Progenitor cell of endocrine pancreas (in vitro differentiated cells): ENCODE measurements around the gene SH2D6. TPM values are rescaled to one million over a fixed set of nuclear protein-coding genes. Genes with fewer than 3 reads are reported as not detected.
"Not testable (repeated sequence)": the region's sequence is repeated elsewhere in the genome, so short reads cannot be mapped to it uniquely, and the experiment has no call there.

ENCODE experiments used
- DNase-seq: peaks from one replicate; pipeline ENCODE4 v3.0.0; 2021; ENCODE audit warnings: low spot score; ENCODE audit not compliant: unreplicated experiment
- H3K27ac Mint-ChIP-seq: 2 replicates; pipeline ENCODE4 v1.8.0; 2021; ENCODE audit warnings: mild to moderate bottlenecking, moderate library complexity, mixed read lengths
- H3K27me3 Mint-ChIP-seq: 2 replicates; pipeline ENCODE4 v1.8.0; 2021; ENCODE audit warnings: mixed read lengths
- H3K36me3 Mint-ChIP-seq: 2 replicates; pipeline ENCODE4 v1.8.0; 2022; ENCODE audit warnings: mixed read lengths; ENCODE audit not compliant: insufficient read depth
- H3K4me1 Mint-ChIP-seq: 2 replicates; pipeline ENCODE4 v1.8.0; 2021; ENCODE audit warnings: low read depth, mixed read lengths
- H3K4me3 Mint-ChIP-seq: 2 replicates; pipeline ENCODE4 v1.8.0; 2021; ENCODE audit warnings: low read depth, mild to moderate bottlenecking, moderate library complexity, mixed read lengths
- H3K9me3 Mint-ChIP-seq: 2 replicates; pipeline ENCODE4 v1.8.0; 2021; ENCODE audit warnings: low read depth, mixed read lengths
- CTCF ChIP-seq: fragments of 200-600 bp; sonication (generic); IDR thresholded peaks from one replicate; pipeline ENCODE4 v1.5.0; 2021; ENCODE audit warnings: antibody characterized with exemption, mild to moderate bottlenecking; ENCODE audit not compliant: unreplicated experiment
- total RNA-seq: library from RNA; stranded (reverse); gene quantifications from 2 replicates; pipeline ENCODE4 v1.2.1, GENCODE V29; 2021

Gene SH2D6
- total RNA-seq, 1 donor from 2014 or later, result 0.29 TPM

DNA sequence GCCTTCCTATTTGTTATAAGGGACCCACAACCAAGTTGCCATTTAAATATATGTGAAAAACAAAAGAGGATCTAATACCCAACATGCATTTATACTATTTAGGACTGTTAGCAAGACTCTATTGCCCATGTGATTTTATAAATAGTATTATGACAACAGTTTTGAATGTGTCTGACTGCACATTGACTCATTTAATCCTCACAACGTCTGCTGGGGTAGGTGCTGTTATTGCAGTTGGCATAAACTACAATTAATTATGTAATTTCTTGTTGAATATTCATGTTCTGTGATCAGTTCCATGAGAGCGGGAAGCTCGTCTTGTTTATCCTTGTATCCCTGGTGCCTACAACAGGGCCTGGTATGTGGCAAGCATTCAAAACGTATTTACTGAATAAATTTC, 53.7 kb downstream of the SH2D6 start:
- H3K4me3 Mint-ChIP-seq, result no peak overlapping the region
- peaks cover 28% of the 10 kb centered on the region for H3K4me1 Mint-ChIP-seq
- peak overlapping the region; percentile 41 for H3K27ac Mint-ChIP-seq
- no peak for DNase-seq
- no peaks in the 10 kb centered on the region for H3K9me3 Mint-ChIP-seq
- no peak for TF ChIP-seq CTCF
- H3K36me3 Mint-ChIP-seq, result no peaks in the 10 kb centered on the region
- H3K27me3 Mint-ChIP-seq, result no peaks in the 10 kb centered on the region

DNA sequence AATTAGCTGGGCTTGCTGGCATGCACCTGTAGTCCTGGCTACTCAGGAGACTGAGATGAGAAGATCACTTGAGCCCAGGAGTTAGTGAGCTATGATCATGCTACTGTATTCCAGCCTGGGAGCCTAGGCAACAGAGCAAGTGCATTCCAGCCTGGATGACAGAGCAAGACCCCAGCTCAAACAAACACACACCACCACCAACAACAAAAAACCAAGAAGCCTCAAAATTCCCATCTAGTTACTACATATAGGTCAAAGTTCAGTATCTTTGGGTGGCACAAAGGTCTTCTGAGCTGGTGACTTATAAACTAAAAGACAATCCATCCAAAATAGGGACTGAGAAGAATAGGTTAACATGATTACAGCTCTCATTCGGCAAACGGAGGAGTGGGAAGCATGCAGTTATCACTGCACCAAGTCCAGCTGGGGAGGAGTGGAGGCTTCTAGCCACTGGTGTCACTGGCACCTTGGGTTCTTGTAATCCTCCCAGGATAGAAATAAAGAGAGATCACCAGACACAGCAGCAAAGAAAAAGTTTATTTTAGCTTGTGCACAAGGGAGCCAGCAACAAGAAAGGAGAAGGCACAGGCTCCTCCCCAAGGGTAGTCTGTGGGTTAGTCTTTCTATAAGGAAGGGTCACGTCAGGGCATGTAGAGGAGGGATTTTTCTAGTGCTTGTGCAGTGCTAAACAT, 57.4 kb downstream of the SH2D6 start:
- Mint-ChIP-seq H3K9me3 (no peaks in the 10 kb centered on the region), H3K27ac (no peak overlapping the region), H3K4me1 (peaks cover 12% of the 10 kb centered on the region), H3K4me3 (no peak overlapping the region), H3K27me3 (no peaks in the 10 kb centered on the region), H3K36me3 (no peaks in the 10 kb centered on the region)
- no peak for DNase-seq
- TF ChIP-seq CTCF, result no peak

DNA sequence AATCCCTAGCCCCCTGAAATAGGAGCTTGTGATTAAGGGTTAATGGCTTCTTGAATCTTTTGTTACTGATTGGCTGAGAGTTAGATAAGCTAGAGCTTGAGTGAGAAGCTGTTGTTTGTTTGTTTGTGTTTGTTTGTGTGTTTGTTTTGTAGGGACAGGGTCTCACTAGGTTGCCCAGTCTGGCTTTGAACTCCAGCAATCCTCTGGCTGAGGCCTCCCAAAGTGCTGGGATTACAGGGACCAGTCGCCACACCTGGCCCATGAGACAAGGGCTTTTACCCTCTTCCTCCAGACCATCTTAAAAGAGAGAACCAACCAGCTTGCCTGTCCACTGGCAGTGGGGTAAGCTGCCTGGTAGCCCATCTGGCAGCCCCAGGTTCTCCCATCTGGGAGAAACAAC, 58.1 kb downstream of the SH2D6 start:
- H3K27ac Mint-ChIP-seq, result no peak overlapping the region
- no peaks in the 10 kb centered on the region for H3K27me3 Mint-ChIP-seq
- DNase-seq, result no peak
- H3K4me3 Mint-ChIP-seq, result no peak overlapping the region
- peaks cover 7% of the 10 kb centered on the region for H3K4me1 Mint-ChIP-seq
- no peaks in the 10 kb centered on the region for H3K36me3 Mint-ChIP-seq
- no peaks in the 10 kb centered on the region for H3K9me3 Mint-ChIP-seq
- no peak for TF ChIP-seq CTCF

DNA sequence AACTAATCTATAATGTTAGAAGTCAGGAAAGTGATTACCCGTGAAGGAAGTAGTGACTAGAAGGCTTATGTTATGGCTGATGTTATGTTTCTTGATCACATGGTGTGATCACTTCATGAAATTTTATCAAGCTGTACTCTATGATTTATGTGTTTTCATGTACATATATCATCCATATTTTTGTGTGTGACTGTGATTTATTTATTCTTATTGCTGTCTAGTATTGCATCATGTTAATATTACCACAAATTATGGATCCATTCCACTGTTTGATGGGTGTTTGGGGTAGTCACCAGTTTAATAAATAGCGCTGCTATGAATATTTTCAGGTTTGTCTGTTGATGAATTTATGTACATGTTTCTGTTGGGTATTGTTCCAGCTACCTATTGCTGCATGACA, 59.4 kb downstream of the SH2D6 start:
- DNase-seq, result no peak
- peaks cover 6% of the 10 kb centered on the region for H3K4me1 Mint-ChIP-seq
- no peak overlapping the region for H3K4me3 Mint-ChIP-seq
- no peak overlapping the region for H3K27ac Mint-ChIP-seq
- no peaks in the 10 kb centered on the region for H3K36me3 Mint-ChIP-seq
- no peaks in the 10 kb centered on the region for H3K27me3 Mint-ChIP-seq
- H3K9me3 Mint-ChIP-seq, result no peaks in the 10 kb centered on the region
- TF ChIP-seq CTCF, result no peak

GRCh38 chr2:85481818-85482777, 63.6 kb downstream of the SH2D6 start:
- peaks cover 1% of the 10 kb centered on the region for H3K36me3 Mint-ChIP-seq
- no peak overlapping the region for H3K27ac Mint-ChIP-seq
- no peaks in the 10 kb centered on the region for H3K27me3 Mint-ChIP-seq
- no peak overlapping the region for H3K4me3 Mint-ChIP-seq
- no peak for TF ChIP-seq CTCF
- H3K9me3 Mint-ChIP-seq, result peaks cover 5% of the 10 kb centered on the region
- no peaks in the 10 kb centered on the region for H3K4me1 Mint-ChIP-seq
- no peak for DNase-seq

DNA sequence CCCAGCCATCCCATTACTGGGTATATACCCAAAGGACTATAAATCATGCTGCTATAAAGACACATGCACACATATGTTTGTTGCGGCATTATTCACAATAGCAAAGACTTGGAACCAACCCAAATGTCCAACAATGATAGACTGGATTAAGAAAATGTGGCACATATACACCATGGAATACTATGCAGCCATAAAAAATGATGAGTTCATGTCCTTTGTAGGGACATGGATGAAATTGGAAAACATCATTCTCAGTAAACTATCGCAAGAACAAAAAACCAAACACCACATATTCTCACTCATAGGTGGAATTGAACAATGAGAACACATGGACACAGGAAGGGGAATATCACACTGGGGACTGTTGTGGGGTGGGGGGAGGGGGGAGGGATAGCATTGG, 66.1 kb downstream of the SH2D6 start:
- H3K4me1 Mint-ChIP-seq, H3K36me3 Mint-ChIP-seq, H3K27ac Mint-ChIP-seq, H3K27me3 Mint-ChIP-seq, DNase-seq, H3K9me3 Mint-ChIP-seq, H3K4me3 Mint-ChIP-seq: not testable (repeated sequence)
